Adrenal gland (tissue), 5 donors: Measurements from ENCODE around the gene TBC1D20.

ENCODE experiments used
- CTCF ChIP-seq, 6 experiments: fragments of 450-650 bp in 4 of 6; fragments of 200-600 bp in 2 of 6; sonication (generic) in 1 of 6; IDR thresholded peaks; 1 replicate in 5 of 6; 2 replicates in 1 of 6; pipeline versions ENCODE4 v1.5.1 to v1.8.0; 2016 to 2021; ENCODE audit warnings: antibody characterized with exemption in 6 of 6, mild to moderate bottlenecking in 2 of 6, moderate library complexity in 1 of 6
- POLR2A ChIP-seq, 2 donors: fragments of 450-650 bp; IDR thresholded peaks; one replicate each; pipeline ENCODE4 v1.6.1; 2017; ENCODE audit warnings: antibody characterized with exemption in 2 of 2, mild to moderate bottlenecking in 2 of 2, moderate library complexity in 1 of 2
- donor health status: DM: no; HTN: no; CAD: no.

GRCh38 chr20:417801-418342 is 44.5 kb downstream of the TBC1D20 start:
- TF ChIP-seq CTCF (IDR thresholded peaks at IDR 0.05) (no peak), POLR2A (IDR thresholded peaks at IDR 0.05) (no peak)
